Measurements from ENCODE around the gene EFCAB9. TPM values are rescaled to one million over a fixed set of nuclear protein-coding genes. Genes with fewer than 3 reads are reported as not detected.

EFCAB9 gene
- total and polyA plus RNA-seq, 12 donors = not detected

- no peak overlapping the region for H3K4me3 ChIP-seq
- no peaks in the 10 kb centered on the region for H3K36me3 ChIP-seq (replicated peaks in 1 of 2)
- 73 to 83% (median 81%) methylated on average over 4 to 5 of the region's 5 CpGs for WGBS, 4 donors
- DNase-seq = no peak
- peaks cover 21 to 43% of the 10 kb centered on the region in 2 donors for H3K4me1 ChIP-seq (replicated peaks in 1 of 2)
- TF ChIP-seq CTCF (IDR thresholded peaks at IDR 0.05) = peak in 1 of 6 experiments; percentile 20
- no peak for TF ChIP-seq POLR2A (IDR thresholded peaks at IDR 0.05)
- no peaks in the 10 kb centered on the region for H3K27me3 ChIP-seq
- H3K9me3 ChIP-seq (replicated peaks in 1 of 3) = no peaks in the 10 kb centered on the region
- H3K27ac ChIP-seq = peak overlapping the region in 3 of 5 donors; percentile 77 to 93 (median 85)
- intact Hi-C loops (cut with DNase I) = no loop called here
Measured at GRCh38 chr5:172162323-172162986, 31.5 kb upstream of the EFCAB9 start.

GRCh38 chr5:172162987-172163343 lies 31.0 kb upstream of the EFCAB9 start:
- Histone ChIP-seq H3K36me3 (replicated peaks in 1 of 2) (no peaks in the 10 kb centered on the region), H3K4me3 (no peak overlapping the region), H3K27ac (peak overlapping the region in 3 of 5 donors; percentile 77 to 93 (median 85)), H3K9me3 (replicated peaks in 1 of 3) (no peaks in the 10 kb centered on the region), H3K4me1 (replicated peaks in 1 of 2) (peaks cover 21 to 43% of the 10 kb centered on the region in 2 donors), H3K27me3 (no peaks in the 10 kb centered on the region)
- intact Hi-C loops (cut with DNase I) = no loop called here
- 34 to 45% (median 39%) methylated on average over 5 of the region's 5 CpGs for WGBS, 4 donors
- TF ChIP-seq CTCF (IDR thresholded peaks at IDR 0.05) (no peak), POLR2A (IDR thresholded peaks at IDR 0.05) (no peak)
- DNase-seq = no peak

- intact Hi-C loops (cut with DNase I) = no loop called here
- Histone ChIP-seq H3K4me3 (no peak overlapping the region), H3K9me3 (replicated peaks in 1 of 3) (no peaks in the 10 kb centered on the region), H3K4me1 (replicated peaks in 1 of 2) (peaks cover 21 to 43% of the 10 kb centered on the region in 2 donors), H3K27ac (peak overlapping the region in 4 of 5 donors; percentile 19 to 93 (median 81)), H3K36me3 (replicated peaks in 1 of 2) (no peaks in the 10 kb centered on the region), H3K27me3 (no peaks in the 10 kb centered on the region)
- TF ChIP-seq POLR2A (IDR thresholded peaks at IDR 0.05) (peak in 1 of 2 donors; percentile 48), CTCF (IDR thresholded peaks at IDR 0.05) (no peak)
- 21 to 37% (median 28%) methylated on average over 3 to 4 of the region's 4 CpGs for WGBS, 4 donors
- peak; percentile 48 to 86 (median 74) for DNase-seq
Measured at GRCh38 chr5:172163346-172163745, 30.6 kb upstream of the EFCAB9 start.

- peak; percentile 66 to 83 (median 79) for DNase-seq
- Histone ChIP-seq H3K36me3 (replicated peaks in 1 of 2) (no peaks in the 10 kb centered on the region), H3K27me3 (no peaks in the 10 kb centered on the region), H3K27ac (peak overlapping the region; percentile 42 to 93 (median 77)), H3K4me1 (replicated peaks in 1 of 2) (peaks cover 21 to 43% of the 10 kb centered on the region in 2 donors), H3K9me3 (replicated peaks in 1 of 3) (no peaks in the 10 kb centered on the region), H3K4me3 (no peak overlapping the region)
- 37 to 51% (median 49%) methylated on average over 5 to 13 of the region's 13 CpGs; no CpG with 5 or more reads in 1 of the 4 donors for WGBS, 4 donors
- intact Hi-C loops (cut with DNase I) = no loop called here
- no peak for TF ChIP-seq POLR2A (IDR thresholded peaks at IDR 0.05)
- no peak for TF ChIP-seq CTCF (IDR thresholded peaks at IDR 0.05)
Measured at GRCh38 chr5:172164769-172165212, 29.2 kb upstream of the EFCAB9 start.

All from adrenal gland (tissue), 12 donors.